A549 (cell line): ENCODE data around the gene ADGRG1. TPM values are rescaled to one million over a fixed set of nuclear protein-coding genes. Genes with fewer than 3 reads are reported as not detected.

Experiments used
- ATAC-seq, 2 experiments: fragments of 200-7000 bp in 1 of 2; fragments of >200 bp in 1 of 2; cut with Nextera tagmentation in 1 of 2; cut with Tn5 transposase in 1 of 2; 3 replicates each; pipeline versions ENCODE4 v1.8.0 to v1.9.1; 2018 to 2020; ENCODE audit warnings: mild to moderate bottlenecking in 1 of 2, moderate library complexity in 1 of 2
- CTCF ChIA-PET: fragments of 300-600 bp; sonication (Branson Sonifier 250); formaldehyde crosslinking; extraction: SDS; loops from one replicate; lab custom pipeline; 2021; ENCODE audit warnings: antibody characterized with exemption, inconsistent platforms; lab: Yijun Ruan, JAX
- POLR2A ChIA-PET: fragments of 350-600 bp; formaldehyde crosslinking; extraction: SDS; loops from one replicate; lab custom pipeline; 2021; ENCODE audit warnings: antibody characterized with exemption, inconsistent platforms; lab: Yijun Ruan, JAX
- DNase-seq, 2 experiments: peaks; one replicate each; pipeline versions ENCODE4 v3.0.0 to v3.0.0-alpha.2; 2011 to 2016; ENCODE audit warnings: low read depth in 1 of 2, low spot score in 1 of 2
- FAIRE-seq: peaks from 2 replicates; lab custom pipeline; 2011; peaks lifted over from hg19 to GRCh38; lab: Jason Lieb, UNC
- H3K27ac ChIP-seq, 2 experiments: fragments of >200 bp; sonication (Bioruptor Twin); formaldehyde crosslinking; 3 replicates each; pipeline ENCODE4 v1.5.1; 2016 to 2017
- H3K4me1 ChIP-seq: fragments of >200 bp; sonication (Bioruptor Twin); formaldehyde crosslinking; 3 replicates; pipeline ENCODE4 v1.6.1; 2016
- H3K4me2 ChIP-seq: fragments of >200 bp; sonication (Bioruptor Twin); formaldehyde crosslinking; 3 replicates; pipeline ENCODE4 v1.6.1; 2016
- H3K4me3 ChIP-seq: fragments of >200 bp; sonication (Bioruptor Twin); formaldehyde crosslinking; 3 replicates; pipeline ENCODE4 v1.5.1; 2016
- H3K9me3 ChIP-seq: fragments of >200 bp; sonication (Bioruptor Twin); formaldehyde crosslinking; 3 replicates; pipeline ENCODE4 v1.6.1; 2016
- BHLHE40 ChIP-seq: IDR thresholded peaks from 2 replicates; pipeline ENCODE4 v1.6.1; 2012; ENCODE audit warnings: low read depth, low read length, inconsistent platforms
- CEBPB ChIP-seq, 2 experiments: fragments of >200 bp in 1 of 2; sonication (Bioruptor Twin) in 1 of 2; formaldehyde crosslinking in 1 of 2; IDR thresholded peaks; 2 replicates each; pipeline ENCODE4 v1.6.1; 2012 to 2016
- EHF ChIP-seq: fragments of 250-450 bp; sonication (Bioruptor Pico); IDR thresholded peaks from 2 replicates; pipeline ENCODE4 v1.5.0; 2020; ENCODE audit warnings: mild to moderate bottlenecking
- EP300 ChIP-seq, 2 experiments: fragments of >200 bp; sonication (Bioruptor Twin); formaldehyde crosslinking; IDR thresholded peaks; 2 replicates in 1 of 2; 3 replicates in 1 of 2; pipeline ENCODE4 v1.6.1; 2016 to 2017
- FOSB ChIP-seq: fragments of 250-450 bp; sonication (Bioruptor Pico); IDR thresholded peaks from 2 replicates; pipeline ENCODE4 v1.5.0; 2020; ENCODE audit warnings: mild to moderate bottlenecking, moderate library complexity
- FOSL2 ChIP-seq, 2 experiments: fragments of 450-650 bp in 1 of 2; fragments of >200 bp in 1 of 2; sonication (Bioruptor Twin) in 1 of 2; formaldehyde crosslinking; IDR thresholded peaks; 2 replicates each; pipeline versions ENCODE4 v1.5.0 to v1.6.1; 2016 to 2020; ENCODE audit warnings: mild to moderate bottlenecking in 1 of 2, moderate library complexity in 1 of 2
- GATA3 ChIP-seq: IDR thresholded peaks from 2 replicates; pipeline ENCODE4 v1.6.1; 2012; ENCODE audit warnings: borderline replicate concordance
- HEYL ChIP-seq: fragments of 250-450 bp; sonication (Bioruptor Pico); IDR thresholded peaks from 2 replicates; pipeline ENCODE4 v1.8.0; 2021; ENCODE audit warnings: mild to moderate bottlenecking, moderate library complexity
- HOXA7 ChIP-seq: fragments of 250-450 bp; sonication (Bioruptor Pico); IDR thresholded peaks from 2 replicates; pipeline ENCODE4 v1.5.0; 2020; ENCODE audit warnings: mild to moderate bottlenecking, moderate library complexity
- HOXB13 ChIP-seq: fragments of 250-450 bp; sonication (Bioruptor Pico); IDR thresholded peaks from 2 replicates; pipeline ENCODE4 v1.5.0; 2020; ENCODE audit warnings: low read depth, mild to moderate bottlenecking, moderate library complexity
- MAFK ChIP-seq: fragments of 450-650 bp; IDR thresholded peaks from 2 replicates; pipeline ENCODE4 v1.6.1; 2014; ENCODE audit not compliant: partially characterized antibody
- PHF8 ChIP-seq: fragments of 200-600 bp; sonication (generic); IDR thresholded peaks from 2 replicates; pipeline ENCODE4 v1.6.1; 2016; ENCODE audit warnings: low read depth, mild to moderate bottlenecking, antibody characterized with exemption, moderate library complexity, borderline replicate concordance
- TFCP2L1 ChIP-seq: fragments of 250-450 bp; sonication (Bioruptor Pico); IDR thresholded peaks from 2 replicates; pipeline ENCODE4 v1.5.0; 2021; ENCODE audit warnings: mild to moderate bottlenecking
- ZFP36 ChIP-seq: fragments of 450-650 bp; IDR thresholded peaks from 2 replicates; pipeline ENCODE4 v1.6.1; 2014; ENCODE audit warnings: borderline replicate concordance; ENCODE audit not compliant: partially characterized antibody
- ZNF302 ChIP-seq: fragments of 250-450 bp; sonication (Bioruptor Pico); IDR thresholded peaks from 2 replicates; pipeline ENCODE4 v1.9.0; 2021; ENCODE audit warnings: inconsistent platforms, mild to moderate bottlenecking, moderate library complexity
- WGBS: methylation state at CpG from one replicate; pipeline ENCODE4 v1.1.6; 2017; ENCODE audit errors: missing lambda C conversion rate; 5-methylcytosine and 5-hydroxymethylcytosine counted together
- polyA plus RNA-seq, 4 experiments: library from polyadenylated mRNA; depleted of rRNA in 3 of 4; stranded (reverse); fragments of >200 nt; fragmentation: RNase III in 1 of 4; extraction: RNeasy Plus Mini Kit Qiagen cat#74134 plus additional on column Dnase treatment in 1 of 4; gene quantifications; 2 replicates in 3 of 4; 3 replicates in 1 of 4; pipeline ENCODE4 v1.2.3, GENCODE V29; 2011 to 2017
- TF ChIP-seq, protein P1 (sequence below): IDR thresholded peaks from 2 replicates; pipeline ENCODE4 v1.6.1; 2012
- TF ChIP-seq, protein P2 (sequence below): fragments of 250-450 bp; sonication (Bioruptor Pico); IDR thresholded peaks from 2 replicates; pipeline ENCODE4 v1.5.0; 2020; ENCODE audit warnings: low read depth, mild to moderate bottlenecking, moderate library complexity
- TF ChIP-seq, protein P3 (sequence below): fragments of 250-450 bp; sonication (Bioruptor Pico); IDR thresholded peaks from 2 replicates; pipeline ENCODE4 v1.5.0; 2021; ENCODE audit warnings: mild to moderate bottlenecking, moderate library complexity, borderline replicate concordance
- TF ChIP-seq, protein P4 (sequence below): IDR thresholded peaks from 2 replicates; pipeline ENCODE4 v1.6.1; 2012; ENCODE audit warnings: low read depth, borderline replicate concordance
- TF ChIP-seq, protein P5 (sequence below): fragments of >200 bp; sonication (Bioruptor Twin); formaldehyde crosslinking; IDR thresholded peaks from 3 replicates; pipeline ENCODE4 v1.5.1; 2016
- TF ChIP-seq, protein P6 (sequence below): fragments of 200-600 bp; sonication (generic); IDR thresholded peaks from 2 replicates; pipeline ENCODE4 v1.6.1; 2016; ENCODE audit warnings: antibody characterized with exemption, mild to moderate bottlenecking, moderate library complexity

ADGRG1 gene
- polyA plus RNA-seq, 2 of the 4 experiments (the other 2 are of a cell fraction): 28.3 to 142 TPM

DNA sequence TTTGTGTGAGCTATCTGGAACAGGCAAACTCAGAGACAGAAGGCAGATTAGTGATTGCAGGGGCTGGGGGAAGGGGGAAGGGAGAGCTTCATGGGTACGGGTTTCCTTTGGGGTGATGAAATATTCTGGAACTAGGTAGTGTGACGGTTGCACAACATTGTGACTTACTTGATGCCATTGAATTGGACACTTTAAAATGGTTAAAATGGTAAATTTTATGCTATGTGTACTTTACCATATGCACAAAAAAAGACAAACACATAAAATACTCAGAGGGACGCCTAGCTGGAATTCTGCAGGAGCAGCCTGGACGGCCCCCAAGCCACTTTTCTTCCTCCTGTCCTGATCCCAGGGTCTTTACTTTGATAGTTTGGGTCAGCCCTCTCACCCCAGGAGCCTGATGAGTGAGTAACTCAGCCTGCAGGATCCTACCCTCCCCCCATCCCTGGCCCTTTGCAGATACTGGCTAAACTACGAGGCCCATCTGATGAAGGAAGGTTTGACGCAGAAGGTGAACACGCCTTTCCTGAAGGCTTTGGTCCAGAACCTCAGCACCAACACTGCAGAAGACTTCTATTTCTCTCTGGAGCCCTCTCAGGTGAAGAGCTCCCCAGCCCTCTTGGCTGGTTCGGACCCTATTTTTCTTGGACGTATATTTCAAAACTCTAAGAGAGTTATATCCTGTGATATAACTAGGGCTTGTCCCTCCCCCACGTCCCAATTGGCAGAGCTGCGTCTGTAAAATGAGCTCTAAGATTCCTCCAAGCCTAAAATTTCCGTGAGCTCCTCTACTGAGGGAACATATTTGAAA, 47.5 kb downstream of the ADGRG1 start:
- POLR2A ChIA-PET: no interaction called here
- CTCF ChIA-PET: interaction anchor here (0.7 to 3.1 kb wide), 7 partner anchors 10 to 345 kb away, joined by 3 to 17 read pairs (median 3); no protein-coding TSS in a partner anchor
- Histone ChIP-seq H3K4me1 (peaks cover 35% of the 10 kb centered on the region), H3K4me2 (peak overlapping the region; percentile 57), H3K9me3 (no peaks in the 10 kb centered on the region), H3K27ac (peak overlapping the region; percentile 55 to 76), H3K4me3 (no peak overlapping the region)
- TF ChIP-seq FOSL2 (IDR thresholded peaks at IDR 0.05) (no peak), FOSL2 (CRISPR knock-in tag; IDR thresholded peaks at IDR 0.05) (0 out of 2 replicates have a peak, but pooled peaks have one; percentile 12), MAFK (no peak), EP300 (IDR thresholded peaks at IDR 0.05) (no peak; a peak in 1 of 5 replicates), FOSB (CRISPR knock-in tag) (no peak), HOXB13 (CRISPR knock-in tag) (no peak), EHF (CRISPR knock-in tag) (no peak), HOXA7 (CRISPR knock-in tag) (no peak), ZNF302 (CRISPR knock-in tag) (no peak), HEYL (CRISPR knock-in tag) (no peak), GATA3 (no peak), TFCP2L1 (CRISPR knock-in tag) (no peak), CEBPB (IDR thresholded peaks at IDR 0.05) (peak; percentile 58 to 70; a peak in 3 of 4 replicates), ZFP36 (no peak), BHLHE40 (no peak), PHF8 (no peak)
- TF ChIP-seq, protein P1, sequence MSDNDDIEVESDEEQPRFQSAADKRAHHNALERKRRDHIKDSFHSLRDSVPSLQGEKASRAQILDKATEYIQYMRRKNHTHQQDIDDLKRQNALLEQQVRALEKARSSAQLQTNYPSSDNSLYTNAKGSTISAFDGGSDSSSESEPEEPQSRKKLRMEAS: no peak
- TF ChIP-seq, protein P2, sequence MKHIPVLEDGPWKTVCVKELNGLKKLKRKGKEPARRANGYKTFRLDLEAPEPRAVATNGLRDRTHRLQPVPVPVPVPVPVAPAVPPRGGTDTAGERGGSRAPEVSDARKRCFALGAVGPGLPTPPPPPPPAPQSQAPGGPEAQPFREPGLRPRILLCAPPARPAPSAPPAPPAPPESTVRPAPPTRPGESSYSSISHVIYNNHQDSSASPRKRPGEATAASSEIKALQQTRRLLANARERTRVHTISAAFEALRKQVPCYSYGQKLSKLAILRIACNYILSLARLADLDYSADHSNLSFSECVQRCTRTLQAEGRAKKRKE (CRISPR knock-in tag): no peak
- TF ChIP-seq, protein P3, sequence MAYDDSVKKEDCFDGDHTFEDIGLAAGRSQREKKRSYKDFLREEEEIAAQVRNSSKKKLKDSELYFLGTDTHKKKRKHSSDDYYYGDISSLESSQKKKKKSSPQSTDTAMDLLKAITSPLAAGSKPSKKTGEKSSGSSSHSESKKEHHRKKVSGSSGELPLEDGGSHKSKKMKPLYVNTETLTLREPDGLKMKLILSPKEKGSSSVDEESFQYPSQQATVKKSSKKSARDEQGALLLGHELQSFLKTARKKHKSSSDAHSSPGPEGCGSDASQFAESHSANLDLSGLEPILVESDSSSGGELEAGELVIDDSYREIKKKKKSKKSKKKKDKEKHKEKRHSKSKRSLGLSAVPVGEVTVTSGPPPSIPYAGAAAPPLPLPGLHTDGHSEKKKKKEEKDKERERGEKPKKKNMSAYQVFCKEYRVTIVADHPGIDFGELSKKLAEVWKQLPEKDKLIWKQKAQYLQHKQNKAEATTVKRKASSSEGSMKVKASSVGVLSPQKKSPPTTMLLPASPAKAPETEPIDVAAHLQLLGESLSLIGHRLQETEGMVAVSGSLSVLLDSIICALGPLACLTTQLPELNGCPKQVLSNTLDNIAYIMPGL (CRISPR knock-in tag): no peak
- TF ChIP-seq, protein P4, sequence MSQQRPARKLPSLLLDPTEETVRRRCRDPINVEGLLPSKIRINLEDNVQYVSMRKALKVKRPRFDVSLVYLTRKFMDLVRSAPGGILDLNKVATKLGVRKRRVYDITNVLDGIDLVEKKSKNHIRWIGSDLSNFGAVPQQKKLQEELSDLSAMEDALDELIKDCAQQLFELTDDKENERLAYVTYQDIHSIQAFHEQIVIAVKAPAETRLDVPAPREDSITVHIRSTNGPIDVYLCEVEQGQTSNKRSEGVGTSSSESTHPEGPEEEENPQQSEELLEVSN: 0 out of 2 replicates have a peak, but pooled peaks have one; percentile 24
- TF ChIP-seq, protein P5, sequence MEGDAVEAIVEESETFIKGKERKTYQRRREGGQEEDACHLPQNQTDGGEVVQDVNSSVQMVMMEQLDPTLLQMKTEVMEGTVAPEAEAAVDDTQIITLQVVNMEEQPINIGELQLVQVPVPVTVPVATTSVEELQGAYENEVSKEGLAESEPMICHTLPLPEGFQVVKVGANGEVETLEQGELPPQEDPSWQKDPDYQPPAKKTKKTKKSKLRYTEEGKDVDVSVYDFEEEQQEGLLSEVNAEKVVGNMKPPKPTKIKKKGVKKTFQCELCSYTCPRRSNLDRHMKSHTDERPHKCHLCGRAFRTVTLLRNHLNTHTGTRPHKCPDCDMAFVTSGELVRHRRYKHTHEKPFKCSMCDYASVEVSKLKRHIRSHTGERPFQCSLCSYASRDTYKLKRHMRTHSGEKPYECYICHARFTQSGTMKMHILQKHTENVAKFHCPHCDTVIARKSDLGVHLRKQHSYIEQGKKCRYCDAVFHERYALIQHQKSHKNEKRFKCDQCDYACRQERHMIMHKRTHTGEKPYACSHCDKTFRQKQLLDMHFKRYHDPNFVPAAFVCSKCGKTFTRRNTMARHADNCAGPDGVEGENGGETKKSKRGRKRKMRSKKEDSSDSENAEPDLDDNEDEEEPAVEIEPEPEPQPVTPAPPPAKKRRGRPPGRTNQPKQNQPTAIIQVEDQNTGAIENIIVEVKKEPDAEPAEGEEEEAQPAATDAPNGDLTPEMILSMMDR: no peak
- TF ChIP-seq, protein P6, sequence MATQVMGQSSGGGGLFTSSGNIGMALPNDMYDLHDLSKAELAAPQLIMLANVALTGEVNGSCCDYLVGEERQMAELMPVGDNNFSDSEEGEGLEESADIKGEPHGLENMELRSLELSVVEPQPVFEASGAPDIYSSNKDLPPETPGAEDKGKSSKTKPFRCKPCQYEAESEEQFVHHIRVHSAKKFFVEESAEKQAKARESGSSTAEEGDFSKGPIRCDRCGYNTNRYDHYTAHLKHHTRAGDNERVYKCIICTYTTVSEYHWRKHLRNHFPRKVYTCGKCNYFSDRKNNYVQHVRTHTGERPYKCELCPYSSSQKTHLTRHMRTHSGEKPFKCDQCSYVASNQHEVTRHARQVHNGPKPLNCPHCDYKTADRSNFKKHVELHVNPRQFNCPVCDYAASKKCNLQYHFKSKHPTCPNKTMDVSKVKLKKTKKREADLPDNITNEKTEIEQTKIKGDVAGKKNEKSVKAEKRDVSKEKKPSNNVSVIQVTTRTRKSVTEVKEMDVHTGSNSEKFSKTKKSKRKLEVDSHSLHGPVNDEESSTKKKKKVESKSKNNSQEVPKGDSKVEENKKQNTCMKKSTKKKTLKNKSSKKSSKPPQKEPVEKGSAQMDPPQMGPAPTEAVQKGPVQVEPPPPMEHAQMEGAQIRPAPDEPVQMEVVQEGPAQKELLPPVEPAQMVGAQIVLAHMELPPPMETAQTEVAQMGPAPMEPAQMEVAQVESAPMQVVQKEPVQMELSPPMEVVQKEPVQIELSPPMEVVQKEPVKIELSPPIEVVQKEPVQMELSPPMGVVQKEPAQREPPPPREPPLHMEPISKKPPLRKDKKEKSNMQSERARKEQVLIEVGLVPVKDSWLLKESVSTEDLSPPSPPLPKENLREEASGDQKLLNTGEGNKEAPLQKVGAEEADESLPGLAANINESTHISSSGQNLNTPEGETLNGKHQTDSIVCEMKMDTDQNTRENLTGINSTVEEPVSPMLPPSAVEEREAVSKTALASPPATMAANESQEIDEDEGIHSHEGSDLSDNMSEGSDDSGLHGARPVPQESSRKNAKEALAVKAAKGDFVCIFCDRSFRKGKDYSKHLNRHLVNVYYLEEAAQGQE: no peak
- 51% methylated on average over 12 of the region's 12 CpGs for WGBS
- DNase-seq: peak in 1 of 2 experiments; percentile 66
- no peak for FAIRE-seq
- peak; percentile 51 to 66; a peak in 5 of 6 replicates for ATAC-seq
